GM21360 (cell line): ENCODE data around the gene AHNAK2.
A peak's percentile ranks its signal among the peaks of the same experiment; 100 is the strongest.

Experiments
- ATAC-seq: cut with Tn5 transposase; IDR thresholded peaks from one replicate; pipeline ENCODE4 v1.9.1; 2021; ENCODE audit warnings: mild to moderate bottlenecking, moderate library complexity; ENCODE audit not compliant: unreplicated experiment

AHNAK2 gene

GRCh38 chr14:104986487-104987164, 8.5 kb upstream of the AHNAK2 start:
- ATAC-seq: no peak

- ATAC-seq: peak; percentile 92
Measured at GRCh38 chr14:104985675-104986486, 7.7 kb upstream of the AHNAK2 start, which contains the start of gene CLBA1. Gene CLBA1 (plus strand): TSS chr14:104985788. CDS start chr14:104986432, 644 bp downstream.

GRCh38 chr14:104984056-104984894, 6.1 kb upstream of the AHNAK2 start:
- no peak for ATAC-seq

GRCh38 chr14:104983231-104983721, 5.1 kb upstream of the AHNAK2 start:
- no peak for ATAC-seq

- no peak for ATAC-seq
Measured at GRCh38 chr14:104982548-104983230, 4.5 kb upstream of the AHNAK2 start.

- no peak for ATAC-seq
Measured at GRCh38 chr14:104981699-104982541, 3.7 kb upstream of the AHNAK2 start.

GRCh38 chr14:104980611-104981531, 2.7 kb upstream of the AHNAK2 start:
- no peak for ATAC-seq

GRCh38 chr14:104979758-104980610, 1.8 kb upstream of the AHNAK2 start:
- ATAC-seq: no peak

GRCh38 chr14:104978746-104979691, 845 bp upstream of the AHNAK2 start:
- ATAC-seq: no peak

- ATAC-seq: no peak
Measured at GRCh38 chr14:104977008-104977680, 1.0 kb downstream of the AHNAK2 start.

- ATAC-seq: no peak
Measured at GRCh38 chr14:104976198-104977007, 1.8 kb downstream of the AHNAK2 start.

- ATAC-seq: no peak
Measured at GRCh38 chr14:104975481-104976197, 2.5 kb downstream of the AHNAK2 start.

- no peak for ATAC-seq
Measured at GRCh38 chr14:104974665-104975390, 3.3 kb downstream of the AHNAK2 start.

GRCh38 chr14:104974146-104974541, 4.0 kb downstream of the AHNAK2 start:
- no peak for ATAC-seq
